Prostate gland (tissue), 2 donors: ENCODE measurements around the gene ARHGAP21. TPM values are rescaled to one million over a fixed set of nuclear protein-coding genes. Genes with fewer than 3 reads are reported as not detected.

Experiments used
- DNase-seq: peaks from one replicate; pipeline ENCODE4 v3.0.0-alpha.2; 2019; ENCODE audit warnings: low spot score
- H3K27ac ChIP-seq, 2 donors: fragments of 200-600 bp; sonication (generic); 2 replicates each; pipeline ENCODE4 v1.5.1; 2017 to 2019
- H3K27me3 ChIP-seq: fragments of 200-600 bp; sonication (generic); replicated peaks from 2 replicates; pipeline ENCODE4 v1.5.1; 2019; ENCODE audit not compliant: insufficient read depth
- H3K36me3 ChIP-seq, 2 donors: fragments of 200-600 bp; sonication (generic); 1 replicate in 1 of 2; 2 replicates in 1 of 2; pipeline versions ENCODE4 v1.5.1 to v1.8.1; 2017 to 2019
- H3K4me1 ChIP-seq: fragments of 200-600 bp; sonication (generic); replicated peaks from 2 replicates; pipeline ENCODE4 v1.5.1; 2019
- H3K4me3 ChIP-seq, 2 donors: fragments of 200-600 bp; sonication (generic); 2 replicates each; pipeline ENCODE4 v1.5.1; 2017 to 2019
- H3K9me3 ChIP-seq: fragments of 200-600 bp; sonication (generic); 2 replicates; pipeline ENCODE4 v1.5.1; 2017
- CTCF ChIP-seq, 4 experiments: fragments of 200-600 bp in 2 of 4; fragments of 450-650 bp in 2 of 4; sonication (generic) in 2 of 4; IDR thresholded peaks; 1 replicate in 3 of 4; 2 replicates in 1 of 4; pipeline ENCODE4 v1.5.1; 2016 to 2019; ENCODE audit warnings: antibody characterized with exemption in 4 of 4, mild to moderate bottlenecking in 2 of 4, moderate library complexity in 2 of 4
- POLR2A ChIP-seq: fragments of 450-650 bp; IDR thresholded peaks from one replicate; pipeline ENCODE4 v1.6.1; 2016; ENCODE audit warnings: antibody characterized with exemption, mild to moderate bottlenecking
- POLR2AphosphoS5 ChIP-seq: sonication (generic); formaldehyde crosslinking; IDR thresholded peaks from one replicate; pipeline ENCODE4 v1.6.1; 2017; ENCODE audit warnings: antibody characterized with exemption
- WGBS: methylation state at CpG from one replicate; pipeline ENCODE4 v1.1.5; 2018; 5-methylcytosine and 5-hydroxymethylcytosine counted together
- intact Hi-C: fragments of 100-400 bp; cut with DNase I; formaldehyde crosslinking; loops from one replicate; pipeline ENCODE4 v1.14.2; 2022
- total RNA-seq, 2 donors: library from RNA; depleted of rRNA; stranded (reverse); fragments of >200 nt; gene quantifications; one replicate each; pipeline ENCODE4 v1.1.0, GENCODE V29; 2016

The ARHGAP21 gene
- total RNA-seq, 2 donors from 2014 or later: 42.3 to 44.3 TPM

DNA sequence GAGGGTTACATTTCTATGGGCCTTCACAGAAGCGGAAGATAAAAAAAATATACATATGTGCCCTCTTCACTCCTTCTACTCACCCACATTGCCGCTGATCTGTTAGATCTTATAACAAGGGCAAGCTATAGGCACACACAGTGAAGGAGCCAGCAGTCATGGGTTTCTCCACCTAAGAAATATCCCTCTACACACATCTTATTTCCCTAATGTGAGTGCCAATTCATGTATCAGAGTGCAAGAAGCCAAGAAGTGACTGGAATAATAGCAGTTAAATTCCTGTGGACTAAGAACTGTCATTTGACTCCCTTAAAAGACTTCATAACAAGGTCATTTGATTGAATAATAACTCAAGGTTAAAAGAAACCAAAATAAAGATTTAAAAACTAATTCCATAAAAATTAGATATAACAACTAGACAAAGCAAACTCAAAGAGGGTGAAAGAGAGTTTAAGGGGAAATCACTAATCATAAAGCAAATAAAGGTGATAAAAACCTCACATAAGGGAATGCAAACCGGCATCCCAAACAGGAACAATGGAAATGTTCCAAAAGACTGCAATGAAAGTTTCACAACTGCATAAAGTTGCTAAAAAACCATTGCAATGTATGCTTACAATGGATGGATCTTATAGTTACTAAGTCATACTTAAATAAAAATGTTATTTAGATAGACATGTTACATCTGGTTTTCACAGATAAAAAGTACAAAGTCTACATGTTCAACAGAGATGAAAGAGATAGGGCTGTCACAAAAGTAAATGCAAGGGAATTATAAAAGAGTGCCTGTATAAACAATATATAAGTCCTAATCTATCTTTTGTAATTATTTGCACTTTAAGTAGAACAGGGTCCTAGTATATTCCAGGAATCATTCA lies 42.8 kb downstream of the ARHGAP21 start:
- no peaks in the 10 kb centered on the region for H3K36me3 ChIP-seq
- no peak for DNase-seq
- H3K27ac ChIP-seq: no peak overlapping the region
- TF ChIP-seq POLR2A: no peak
- no peak for TF ChIP-seq POLR2AphosphoS5
- TF ChIP-seq CTCF (IDR thresholded peaks at IDR 0.05): no peak
- WGBS: 42% methylated on average over 3 of the region's 3 CpGs
- H3K9me3 ChIP-seq: no peaks in the 10 kb centered on the region
- intact Hi-C loops: no loop called here
- no peaks in the 10 kb centered on the region for H3K4me1 ChIP-seq
- no peak overlapping the region for H3K4me3 ChIP-seq
- H3K27me3 ChIP-seq: no peaks in the 10 kb centered on the region

GRCh38 chr10:24678757-24679156 lies 44.9 kb downstream of the ARHGAP21 start:
- Histone ChIP-seq H3K9me3 (no peaks in the 10 kb centered on the region), H3K27me3 (no peaks in the 10 kb centered on the region), H3K36me3 (no peaks in the 10 kb centered on the region), H3K4me1 (no peaks in the 10 kb centered on the region), H3K4me3 (no peak overlapping the region), H3K27ac (no peak overlapping the region)
- intact Hi-C loops: no loop called here
- TF ChIP-seq POLR2A (no peak), CTCF (IDR thresholded peaks at IDR 0.05) (no peak), POLR2AphosphoS5 (no peak)
- 92% methylated on average over 2 of the region's 2 CpGs for WGBS
- no peak for DNase-seq

DNA sequence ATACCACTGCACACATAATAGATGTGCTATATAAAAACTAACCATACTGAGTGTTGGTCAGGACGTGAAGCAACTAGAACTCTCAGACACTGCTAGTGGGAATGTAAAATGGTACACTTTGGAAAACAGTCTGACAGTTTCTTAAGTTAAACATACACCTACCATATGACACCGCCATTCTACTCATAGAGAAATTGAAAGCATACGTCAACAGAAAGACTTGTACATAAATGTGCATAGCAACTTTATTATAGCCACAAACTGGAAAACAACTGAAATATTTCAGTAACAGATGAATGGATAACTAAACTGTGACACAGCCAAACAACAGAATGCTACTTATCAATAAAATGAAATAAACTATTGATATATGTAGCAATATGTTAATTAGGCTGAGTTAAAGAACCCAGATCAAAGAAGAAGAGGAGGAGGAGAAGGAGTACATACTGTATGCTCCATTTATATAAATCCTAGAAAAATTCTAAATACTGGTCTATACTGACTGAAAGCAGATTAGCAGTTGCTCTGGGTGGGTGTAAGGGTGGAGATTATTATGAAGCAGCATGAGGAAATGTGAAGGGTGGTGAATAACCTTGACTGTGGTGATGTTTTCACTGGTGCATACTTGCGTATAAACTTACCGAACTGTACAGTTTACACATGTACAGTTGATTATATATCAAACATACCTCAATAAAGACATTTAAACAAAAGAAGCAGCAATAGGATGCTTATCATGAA lies 48.6 kb downstream of the ARHGAP21 start:
- Histone ChIP-seq H3K27me3 (no peaks in the 10 kb centered on the region), H3K4me3 (no peak overlapping the region), H3K4me1 (peaks cover 5% of the 10 kb centered on the region), H3K27ac (no peak overlapping the region), H3K36me3 (no peaks in the 10 kb centered on the region), H3K9me3 (no peaks in the 10 kb centered on the region)
- 90% methylated on average over 5 of the region's 5 CpGs for whole genome bisulfite sequencing
- TF ChIP-seq POLR2A (no peak), CTCF (IDR thresholded peaks at IDR 0.05) (no peak), POLR2AphosphoS5 (no peak)
- no peak for DNase-seq
- intact Hi-C loops: no loop called here

DNA sequence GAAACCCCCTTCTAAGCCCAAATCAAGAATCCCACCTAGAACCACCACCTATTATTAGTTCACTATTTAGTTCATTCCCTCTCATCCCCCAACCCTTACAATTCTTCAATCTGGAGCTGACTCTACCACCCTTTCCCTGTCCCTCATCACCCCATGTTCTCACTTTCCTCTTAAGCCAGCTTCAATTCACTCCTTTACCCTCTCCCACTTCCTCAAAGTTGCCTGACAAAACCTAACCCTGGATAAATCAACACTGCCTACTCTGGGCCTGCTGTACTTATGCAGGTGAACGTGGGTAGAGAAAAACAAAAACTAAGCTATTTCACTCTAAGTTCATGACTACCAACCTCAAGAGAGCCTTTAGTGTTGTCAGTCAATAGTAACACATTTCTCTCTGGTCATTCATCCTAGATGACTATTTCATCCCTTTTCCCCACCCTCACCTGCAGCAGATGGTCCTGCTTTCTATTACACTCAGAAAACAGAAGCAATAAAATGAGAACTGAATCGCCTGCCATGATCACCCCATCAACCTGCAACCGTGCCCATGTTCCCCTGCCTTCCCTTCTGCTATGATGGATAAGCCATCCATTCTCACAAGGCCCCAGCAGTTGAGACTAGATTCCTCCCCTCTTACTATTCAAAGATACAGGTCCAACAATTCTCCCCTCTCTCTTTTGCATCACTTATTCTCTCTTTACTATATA lies 52.6 kb downstream of the ARHGAP21 start:
- H3K4me1 ChIP-seq: peaks cover 5% of the 10 kb centered on the region
- H3K27me3 ChIP-seq: no peaks in the 10 kb centered on the region
- H3K9me3 ChIP-seq: no peaks in the 10 kb centered on the region
- no peaks in the 10 kb centered on the region for H3K36me3 ChIP-seq
- 94% methylated on average over 3 of the region's 3 CpGs for WGBS
- H3K27ac ChIP-seq: no peak overlapping the region
- H3K4me3 ChIP-seq: no peak overlapping the region
- TF ChIP-seq CTCF (IDR thresholded peaks at IDR 0.05) (no peak), POLR2AphosphoS5 (no peak), POLR2A (no peak)
- DNase-seq: no peak
- intact Hi-C loops: no loop called here
